ENCODE measurements around the gene TNS3.

The TNS3 gene

GRCh38 chr7:47531584-47532492 lies 50.1 kb downstream of the TNS3 start:
- Histone ChIP-seq H3K4me1 (ENCODE audit: control insufficient read depth, insufficient read depth, low read length, unreplicated experiment) (peaks cover 17% of the 10 kb centered on the region), H3K27me3 (ENCODE audit: insufficient read depth, low read length) (no peaks in the 10 kb centered on the region), H3K4me3 (ENCODE audit: low read depth, low read length) (no peak overlapping the region), H3K27ac (ENCODE audit: low read depth, low read length) (no peak overlapping the region), H2AFZ (ENCODE audit: low read length, unreplicated experiment) (no peak overlapping the region), H3K36me3 (ENCODE audit: insufficient read depth, low read length) (peaks cover 24% of the 10 kb centered on the region), H3K79me2 (ENCODE audit: control insufficient read depth, insufficient read depth, low read length, unreplicated experiment) (peaks cover 54% of the 10 kb centered on the region)

- no peaks in the 10 kb centered on the region for H3K27me3 ChIP-seq (ENCODE audit: insufficient read depth, low read length)
- H3K4me1 ChIP-seq (ENCODE audit: control insufficient read depth, insufficient read depth, low read length, unreplicated experiment) = peaks cover 3% of the 10 kb centered on the region
- peaks cover 35% of the 10 kb centered on the region for H3K79me2 ChIP-seq (ENCODE audit: control insufficient read depth, insufficient read depth, low read length, unreplicated experiment)
- H2AFZ ChIP-seq (ENCODE audit: low read length, unreplicated experiment) = no peak overlapping the region
- H3K4me3 ChIP-seq (ENCODE audit: low read depth, low read length) = no peak overlapping the region
- no peak overlapping the region for H3K27ac ChIP-seq (ENCODE audit: low read depth, low read length)
- peaks cover 27% of the 10 kb centered on the region for H3K36me3 ChIP-seq (ENCODE audit: insufficient read depth, low read length)
Observed at GRCh38 chr7:47529826-47530555, 51.9 kb downstream of the TNS3 start.

- Histone ChIP-seq H3K27ac (ENCODE audit: low read depth, low read length) (no peak overlapping the region), H3K79me2 (ENCODE audit: control insufficient read depth, insufficient read depth, low read length, unreplicated experiment) (peaks cover 30% of the 10 kb centered on the region), H2AFZ (ENCODE audit: low read length, unreplicated experiment) (no peak overlapping the region), H3K27me3 (ENCODE audit: insufficient read depth, low read length) (no peaks in the 10 kb centered on the region), H3K36me3 (ENCODE audit: insufficient read depth, low read length) (peaks cover 27% of the 10 kb centered on the region), H3K4me3 (ENCODE audit: low read depth, low read length) (no peak overlapping the region), H3K4me1 (ENCODE audit: control insufficient read depth, insufficient read depth, low read length, unreplicated experiment) (peaks cover 3% of the 10 kb centered on the region)
Observed at GRCh38 chr7:47529405-47529804, 52.5 kb downstream of the TNS3 start.

GRCh38 chr7:47528471-47528870 lies 53.4 kb downstream of the TNS3 start:
- peaks cover 30% of the 10 kb centered on the region for H3K36me3 ChIP-seq (ENCODE audit: insufficient read depth, low read length)
- H3K27me3 ChIP-seq (ENCODE audit: insufficient read depth, low read length) = no peaks in the 10 kb centered on the region
- no peak overlapping the region for H2AFZ ChIP-seq (ENCODE audit: low read length, unreplicated experiment)
- no peak overlapping the region for H3K4me3 ChIP-seq (ENCODE audit: low read depth, low read length)
- H3K4me1 ChIP-seq (ENCODE audit: control insufficient read depth, insufficient read depth, low read length, unreplicated experiment) = peaks cover 3% of the 10 kb centered on the region
- H3K79me2 ChIP-seq (ENCODE audit: control insufficient read depth, insufficient read depth, low read length, unreplicated experiment) = peaks cover 29% of the 10 kb centered on the region
- H3K27ac ChIP-seq (ENCODE audit: low read depth, low read length) = no peak overlapping the region

GRCh38 chr7:47526466-47526865 lies 55.4 kb downstream of the TNS3 start:
- Histone ChIP-seq H3K27ac (ENCODE audit: low read depth, low read length) (no peak overlapping the region), H3K79me2 (ENCODE audit: control insufficient read depth, insufficient read depth, low read length, unreplicated experiment) (peaks cover 16% of the 10 kb centered on the region), H2AFZ (ENCODE audit: low read length, unreplicated experiment) (no peak overlapping the region), H3K4me3 (ENCODE audit: low read depth, low read length) (no peak overlapping the region), H3K36me3 (ENCODE audit: insufficient read depth, low read length) (peaks cover 31% of the 10 kb centered on the region), H3K27me3 (ENCODE audit: insufficient read depth, low read length) (no peaks in the 10 kb centered on the region), H3K4me1 (ENCODE audit: control insufficient read depth, insufficient read depth, low read length, unreplicated experiment) (peaks cover 4% of the 10 kb centered on the region)

- Histone ChIP-seq H3K4me3 (ENCODE audit: low read depth, low read length) (no peak overlapping the region), H3K27ac (ENCODE audit: low read depth, low read length) (no peak overlapping the region), H3K4me1 (ENCODE audit: control insufficient read depth, insufficient read depth, low read length, unreplicated experiment) (peaks cover 17% of the 10 kb centered on the region), H3K36me3 (ENCODE audit: insufficient read depth, low read length) (peaks cover 29% of the 10 kb centered on the region), H2AFZ (ENCODE audit: low read length, unreplicated experiment) (no peak overlapping the region), H3K27me3 (ENCODE audit: insufficient read depth, low read length) (no peaks in the 10 kb centered on the region), H3K79me2 (ENCODE audit: control insufficient read depth, insufficient read depth, low read length, unreplicated experiment) (peaks cover 11% of the 10 kb centered on the region)
Observed at GRCh38 chr7:47525066-47525623, 56.8 kb downstream of the TNS3 start.

- H3K4me1 ChIP-seq (ENCODE audit: control insufficient read depth, insufficient read depth, low read length, unreplicated experiment) = peaks cover 29% of the 10 kb centered on the region
- H2AFZ ChIP-seq (ENCODE audit: low read length, unreplicated experiment) = no peak overlapping the region
- peaks cover 3% of the 10 kb centered on the region for H3K79me2 ChIP-seq (ENCODE audit: control insufficient read depth, insufficient read depth, low read length, unreplicated experiment)
- H3K36me3 ChIP-seq (ENCODE audit: insufficient read depth, low read length) = 0 out of 2 replicates have a peak, but pooled peaks cover 11% of the 10 kb centered on the region
- H3K27me3 ChIP-seq (ENCODE audit: insufficient read depth, low read length) = no peaks in the 10 kb centered on the region
- H3K27ac ChIP-seq (ENCODE audit: low read depth, low read length) = no peak overlapping the region
- H3K4me3 ChIP-seq (ENCODE audit: low read depth, low read length) = no peak overlapping the region
Observed at GRCh38 chr7:47523401-47523800, 58.5 kb downstream of the TNS3 start.

- Histone ChIP-seq H3K27ac (ENCODE audit: low read depth, low read length) (no peak overlapping the region), H3K79me2 (ENCODE audit: control insufficient read depth, insufficient read depth, low read length, unreplicated experiment) (peaks cover 10% of the 10 kb centered on the region), H3K36me3 (ENCODE audit: insufficient read depth, low read length) (peaks cover 12% of the 10 kb centered on the region; the same call in 1 of the 2 replicates), H3K27me3 (ENCODE audit: insufficient read depth, low read length) (no peaks in the 10 kb centered on the region), H3K4me3 (ENCODE audit: low read depth, low read length) (no peak overlapping the region), H2AFZ (ENCODE audit: low read length, unreplicated experiment) (no peak overlapping the region), H3K4me1 (ENCODE audit: control insufficient read depth, insufficient read depth, low read length, unreplicated experiment) (peaks cover 29% of the 10 kb centered on the region)
Observed at GRCh38 chr7:47521816-47522561, 59.9 kb downstream of the TNS3 start.

GRCh38 chr7:47521011-47521795 lies 60.7 kb downstream of the TNS3 start:
- Histone ChIP-seq H3K36me3 (ENCODE audit: insufficient read depth, low read length) (peaks cover 12% of the 10 kb centered on the region; the same call in 1 of the 2 replicates), H3K4me3 (ENCODE audit: low read depth, low read length) (no peak overlapping the region), H2AFZ (ENCODE audit: low read length, unreplicated experiment) (no peak overlapping the region), H3K27ac (ENCODE audit: low read depth, low read length) (peak overlapping the region; percentile 56; the same call in 1 of the 2 replicates), H3K4me1 (ENCODE audit: control insufficient read depth, insufficient read depth, low read length, unreplicated experiment) (peaks cover 29% of the 10 kb centered on the region), H3K27me3 (ENCODE audit: insufficient read depth, low read length) (no peaks in the 10 kb centered on the region), H3K79me2 (ENCODE audit: control insufficient read depth, insufficient read depth, low read length, unreplicated experiment) (peaks cover 14% of the 10 kb centered on the region)
